ENCODE measurements around the gene SOX10. TPM values are rescaled to one million over a fixed set of nuclear protein-coding genes. Genes with fewer than 3 reads are reported as not detected.

The SOX10 gene
- total and polyA plus RNA-seq, 2 of the 13 experiments (the other 11 are each of a cell fraction or from before 2014, with no cell fraction given) = not detected

- CTCF ChIA-PET (ENCODE audit: low intra/inter-chr PET ratio, low total read pairs) = no interaction called here
- in situ Hi-C loops (cut with HindIII; ENCODE audit: extremely low pct_ligation_motif_present, low pct_unique_long_range_greater_than_20kb) = no loop called here
- FAIRE-seq = no peak
Observed at GRCh38 chr22:38018938-38019827, 34.8 kb upstream of the SOX10 start.

More at GRCh38 chr22:38018938-38019827, 34.8 kb upstream of the SOX10 start:
- Histone ChIP-seq H3K9me3 (ENCODE audit: low read length) (no peaks in the 10 kb centered on the region; the same call in 1 of the 2 replicates), H3K4me1 (ENCODE audit: insufficient read depth, low read length) (peaks cover 57% of the 10 kb centered on the region), H2AFZ (ENCODE audit: low read length) (no peak overlapping the region), H4K20me1 (ENCODE audit: insufficient read depth, low read length) (no peaks in the 10 kb centered on the region), H3K27ac (ENCODE audit: extremely low read length, insufficient read depth, low read length) (no peak overlapping the region), H3K4me3 (replicated peaks in 1 of 3; ENCODE audit: insufficient read depth in 1 of 3, low read depth in 2 of 3, low read length in 3 of 3) (no peak overlapping the region), H3K9ac (ENCODE audit: insufficient read depth, low read depth, low read length) (no peak overlapping the region), H3K36me3 (replicated peaks in 1 of 2; ENCODE audit: control insufficient read depth in 1 of 2, insufficient read depth in 2 of 2, low read length in 2 of 2) (no peaks in the 10 kb centered on the region), H3K79me2 (ENCODE audit: insufficient read depth, low read length) (no peaks in the 10 kb centered on the region), H3K27me3 (ENCODE audit: control insufficient read depth in 1 of 2, insufficient read depth in 2 of 2, low read length in 2 of 2) (no peaks in the 10 kb centered on the region; a peak in 1 of 5 replicates), H3K4me2 (ENCODE audit: low read depth, low read length) (peak overlapping the region; percentile 66)
- POLR2A ChIA-PET = no interaction called here
- no TSS peak for BruUV-seq (replicated peaks)
- 0 out of 2 replicates have a peak, but pooled peaks have one; percentile 6 for TF ChIP-seq ZNF687 (CRISPR knock-in tag; IDR thresholded peaks at IDR 0.05)
- no peak for TF ChIP-seq ZBTB14 (CRISPR knock-in tag; IDR thresholded peaks at IDR 0.05)
- no peak for TF ChIP-seq ZNF562 (CRISPR knock-in tag; IDR thresholded peaks at IDR 0.05; ENCODE audit: borderline replicate concordance)
- TF ChIP-seq ZFP82 (CRISPR knock-in tag; IDR thresholded peaks at IDR 0.05; ENCODE audit: borderline replicate concordance) = no peak
- TF ChIP-seq HNRNPL (IDR thresholded peaks at IDR 0.05; ENCODE audit: low read depth, low read length) = 0 out of 2 replicates have a peak, but pooled peaks have one; percentile 35
- no peak for TF ChIP-seq CBX1 (IDR thresholded peaks at IDR 0.05; ENCODE audit: low read depth)
- 56% methylated on average over 13 of the region's 19 CpGs for WGBS (ENCODE audit: low lambda C conversion rate)
- DNase-seq (ENCODE audit: low spot score) (no peak), ATAC-seq (no peak)
- intact Hi-C loops (cut with micrococcal nuclease; ENCODE audit: unreplicated experiment) = no loop called here

Data from HepG2 (cell line).